H1 (cell line): ENCODE data around the gene EYA4.

ENCODE experiments used
- CTCF ChIP-seq, 3 experiments: IDR thresholded peaks; 1 replicate in 2 of 3; 2 replicates in 1 of 3; pipeline versions ENCODE4 v1.5.1 to v1.6.1; 2011; ENCODE audit warnings: low read length in 3 of 3, mild to moderate bottlenecking in 3 of 3, inconsistent platforms in 2 of 3, low read depth in 1 of 3, moderate library complexity in 1 of 3; ENCODE audit not compliant: insufficient read depth in 1 of 3; ENCODE audit errors: control extremely low read depth in 1 of 3
- EZH2 ChIP-seq: fragments of 200-600 bp; sonication (generic); IDR thresholded peaks from 2 replicates; pipeline ENCODE4 v1.7.1; 2012; ENCODE audit warnings: low read depth, mild to moderate bottlenecking, moderate library complexity, low read length, inconsistent platforms; ENCODE audit not compliant: severe bottlenecking
- FOSL1 ChIP-seq: IDR thresholded peaks from 2 replicates; pipeline ENCODE4 v1.6.1; 2011; ENCODE audit warnings: mild to moderate bottlenecking, low read depth, low read length, moderate library complexity; ENCODE audit not compliant: insufficient read depth
- POLR2A ChIP-seq, 2 experiments: IDR thresholded peaks; 1 replicate in 1 of 2; 2 replicates in 1 of 2; pipeline ENCODE4 v1.6.1; 2011; ENCODE audit warnings: low read depth in 2 of 2, low read length in 2 of 2, mild to moderate bottlenecking in 2 of 2; ENCODE audit errors: control extremely low read depth in 1 of 2
- RBBP5 ChIP-seq: IDR thresholded peaks from 2 replicates; pipeline ENCODE4 v1.7.1; 2012; ENCODE audit warnings: low read depth, mild to moderate bottlenecking, inconsistent platforms, low read length, moderate library complexity, borderline replicate concordance
- SIN3A ChIP-seq, 2 experiments: IDR thresholded peaks in 1 of 2; conservative IDR thresholded peaks in 1 of 2; 2 replicates each; pipeline ENCODE4 v1.6.1; 2011 to 2012; ENCODE audit warnings: low read length in 2 of 2, improper control_type of control experiment in 1 of 2, low read depth in 1 of 2, mild to moderate bottlenecking in 1 of 2
- SIRT6 ChIP-seq: IDR thresholded peaks from one replicate; pipeline ENCODE4 v1.7.1; 2012; ENCODE audit warnings: low read length, inconsistent platforms
- SRF ChIP-seq: IDR thresholded peaks from 2 replicates; pipeline ENCODE4 v1.6.1; 2011; ENCODE audit warnings: mild to moderate bottlenecking, low read depth, low read length, moderate library complexity
- SUZ12 ChIP-seq: fragments of 200-600 bp; sonication (generic); IDR thresholded peaks from 2 replicates; pipeline ENCODE4 v1.6.1; 2012; ENCODE audit warnings: mild to moderate bottlenecking, inconsistent platforms, low read length, moderate library complexity, mixed read lengths
- USF2 ChIP-seq: IDR thresholded peaks from 2 replicates; pipeline ENCODE4 v1.6.1; 2011; ENCODE audit warnings: low read length, improper control_type of control experiment

GRCh38 chr6:133495205-133495903 lies 254.2 kb downstream of the EYA4 start:
- TF ChIP-seq SUZ12 (no peak), FOSL1 (no peak), SIN3A (conservative IDR thresholded peaks at IDR 0.05 in 1 of 2, IDR thresholded peaks at IDR 0.05 in 1 of 2; ENCODE audit: low read depth in 1 of 2, low read length in 2 of 2) (no peak), EZH2 (no peak), CTCF (IDR thresholded peaks at IDR 0.05; ENCODE audit: control extremely low read depth in 1 of 3, insufficient read depth in 1 of 3, low read depth in 1 of 3, low read length in 3 of 3) (no peak), SIRT6 (no peak), USF2 (no peak), SRF (no peak), POLR2A (IDR thresholded peaks at IDR 0.05; ENCODE audit: control extremely low read depth in 1 of 2, low read depth in 2 of 2, low read length in 2 of 2) (no peak), RBBP5 (no peak)
